Mesendoderm (in vitro differentiated cells): Measurements from ENCODE around the gene PFDN6.
A peak's percentile ranks its signal among the peaks of the same experiment; 100 is the strongest.

ENCODE experiments used
- DNase-seq: peaks from one replicate; pipeline ENCODE4 v3.0.0; 2013
- H2AK5ac ChIP-seq: 2 replicates; pipeline ENCODE4 v1.6.1; 2013; ENCODE audit warnings: low read length, inconsistent platforms
- H2BK120ac ChIP-seq: 2 replicates; pipeline ENCODE4 v1.6.1; 2013; ENCODE audit warnings: low read depth, mild to moderate bottlenecking, low read length, moderate library complexity, mixed read lengths
- H2BK15ac ChIP-seq: replicated peaks from 2 replicates; pipeline ENCODE4 v1.6.1; 2013; ENCODE audit warnings: low read depth, mild to moderate bottlenecking, moderate library complexity
- H2BK5ac ChIP-seq: 2 replicates; pipeline ENCODE4 v1.6.1; 2013; ENCODE audit warnings: low read length, inconsistent platforms
- H3K18ac ChIP-seq: 2 replicates; pipeline ENCODE4 v1.6.1; 2013; ENCODE audit warnings: mild to moderate bottlenecking, low read length, mixed read lengths
- H3K23ac ChIP-seq: one replicate; pipeline ENCODE4 v1.6.1; 2013; ENCODE audit warnings: low read length
- H3K27ac ChIP-seq: 2 replicates; pipeline ENCODE4 v1.5.1; 2013; ENCODE audit warnings: low read depth, mild to moderate bottlenecking, inconsistent platforms, low read length, moderate library complexity
- H3K27me3 ChIP-seq: 2 replicates; pipeline ENCODE4 v1.6.1; 2013; ENCODE audit warnings: low read length, control low read depth, mild to moderate bottlenecking, inconsistent platforms; ENCODE audit not compliant: insufficient read depth, poor library complexity
- H3K36me3 ChIP-seq: 2 replicates; pipeline ENCODE4 v1.6.1; 2013; ENCODE audit warnings: low read length, inconsistent platforms; ENCODE audit not compliant: control insufficient read depth, insufficient read depth
- H3K4ac ChIP-seq: one replicate; pipeline ENCODE4 v1.6.1; 2013; ENCODE audit warnings: low read depth, mild to moderate bottlenecking, low read length, moderate library complexity
- H3K4me1 ChIP-seq: 2 replicates; pipeline ENCODE4 v1.6.1; 2013; ENCODE audit warnings: low read depth, low read length, inconsistent platforms; ENCODE audit not compliant: control insufficient read depth
- H3K4me2 ChIP-seq: 2 replicates; pipeline ENCODE4 v1.6.1; 2013; ENCODE audit warnings: low read length
- H3K4me3 ChIP-seq: 2 replicates; pipeline ENCODE4 v1.5.1; 2013; ENCODE audit warnings: mild to moderate bottlenecking, low read length
- H3K56ac ChIP-seq: one replicate; pipeline ENCODE4 v1.6.1; 2013; ENCODE audit warnings: low read length
- H3K79me1 ChIP-seq: 2 replicates; pipeline ENCODE4 v1.6.1; 2013; ENCODE audit warnings: low read length, inconsistent platforms
- H3K79me2 ChIP-seq: 2 replicates; pipeline ENCODE4 v1.6.1; 2013; ENCODE audit warnings: mild to moderate bottlenecking, low read length; ENCODE audit not compliant: control insufficient read depth, insufficient read depth
- H3K9ac ChIP-seq: 2 replicates; pipeline ENCODE4 v1.6.1; 2013; ENCODE audit warnings: low read length, inconsistent platforms
- H4K5ac ChIP-seq: one replicate; pipeline ENCODE4 v1.6.1; 2013; ENCODE audit warnings: low read length
- H4K8ac ChIP-seq: one replicate; pipeline ENCODE4 v1.6.1; 2013; ENCODE audit warnings: low read depth, mild to moderate bottlenecking, control low read depth, low read length, moderate library complexity
- WGBS: extraction: QIAGEN DNeasy Blood & Tissue Kit; methylation state at CpG from one replicate; pipeline ENCODE4 v1.1.7; 2013; ENCODE audit warnings: low lambda C conversion rate, missing lambda C conversion rate; ENCODE audit not compliant: insufficient coverage; ENCODE audit errors: extremely low coverage; 5-methylcytosine and 5-hydroxymethylcytosine counted together

The PFDN6 gene

DNA sequence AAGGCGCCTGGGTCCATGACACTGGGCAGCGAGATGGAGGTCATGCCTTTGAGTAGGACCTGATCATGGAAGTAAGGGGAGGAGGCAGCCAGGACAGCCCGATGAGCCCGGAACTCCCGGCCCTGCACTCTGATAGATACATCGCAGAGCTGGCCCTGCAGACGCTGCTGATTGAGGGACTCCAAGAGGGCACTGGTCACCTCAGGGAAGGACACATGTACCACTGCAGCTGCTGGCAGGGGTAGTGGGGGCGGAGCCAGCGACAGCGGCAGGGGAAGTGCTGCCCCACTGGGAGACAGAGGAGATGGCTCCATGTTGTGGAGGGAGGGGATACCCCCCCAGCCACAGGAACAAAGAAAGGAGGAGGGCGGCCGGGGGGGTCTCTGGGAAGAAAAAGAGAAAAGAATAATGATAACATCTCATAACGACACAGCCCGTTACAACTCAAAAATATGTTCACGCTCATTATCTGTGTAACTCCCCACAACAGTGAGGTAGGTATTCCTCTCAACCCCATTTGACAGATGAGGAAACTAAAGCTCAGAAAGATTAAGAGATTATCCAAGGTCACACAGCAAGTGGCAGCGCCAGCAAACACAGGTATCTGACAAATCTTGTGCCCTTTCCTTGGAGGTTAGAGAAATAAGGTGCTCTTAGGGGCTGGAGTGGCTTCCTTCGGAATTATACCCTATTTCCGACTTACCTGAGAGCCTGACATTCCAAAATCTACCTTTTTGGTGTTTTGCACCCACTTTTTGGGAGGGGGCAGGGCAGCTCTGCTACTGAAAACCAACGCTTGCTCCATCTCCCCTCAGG is 27.4 kb downstream of the PFDN6 start:
- H3K23ac ChIP-seq: no peak overlapping the region
- H3K4me2 ChIP-seq: no peak overlapping the region
- no CpG with 5 or more reads among the region's 19 CpGs for WGBS
- no peak overlapping the region for H2BK120ac ChIP-seq
- no peak overlapping the region for H3K4ac ChIP-seq
- H3K9ac ChIP-seq: no peak overlapping the region
- no peaks in the 10 kb centered on the region for H3K27me3 ChIP-seq
- DNase-seq: no peak
- no peak overlapping the region for H2BK5ac ChIP-seq
- H2AK5ac ChIP-seq: no peak overlapping the region
- H3K79me2 ChIP-seq: peaks cover 19% of the 10 kb centered on the region
- H3K36me3 ChIP-seq: peaks cover 5% of the 10 kb centered on the region
- H3K4me3 ChIP-seq: no peak overlapping the region
- H4K5ac ChIP-seq: no peak overlapping the region
- peaks cover 5% of the 10 kb centered on the region for H3K4me1 ChIP-seq
- H3K56ac ChIP-seq: no peak overlapping the region
- peaks cover 7% of the 10 kb centered on the region for H3K79me1 ChIP-seq
- no peak overlapping the region for H3K27ac ChIP-seq
- no peak overlapping the region for H4K8ac ChIP-seq
- H2BK15ac ChIP-seq: no peak overlapping the region
- H3K18ac ChIP-seq: no peak overlapping the region

DNA sequence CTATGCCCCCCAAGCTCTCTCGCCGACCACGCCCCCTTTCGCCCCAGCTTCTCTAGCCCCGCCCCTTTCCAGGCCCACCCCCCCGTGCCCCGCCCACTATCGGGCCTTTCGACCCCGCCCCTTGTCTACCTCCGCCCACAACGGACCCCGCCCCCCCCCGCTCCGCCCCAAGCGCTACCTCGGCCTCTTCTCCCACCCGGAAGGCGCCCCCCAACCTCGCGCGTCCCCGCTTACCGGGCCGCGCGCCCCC is 27.9 kb downstream of the PFDN6 start:
- WGBS: no CpG with 5 or more reads among the region's 27 CpGs
- H3K18ac ChIP-seq: peak overlapping the region; percentile 33
- no peak overlapping the region for H2BK15ac ChIP-seq
- H2BK120ac ChIP-seq: no peak overlapping the region
- H3K27ac ChIP-seq: no peak overlapping the region
- peaks cover 7% of the 10 kb centered on the region for H3K79me1 ChIP-seq
- no peak overlapping the region for H3K23ac ChIP-seq
- no peak overlapping the region for H2AK5ac ChIP-seq
- no peak overlapping the region for H3K4me2 ChIP-seq
- H3K27me3 ChIP-seq: no peaks in the 10 kb centered on the region
- no peak for DNase-seq
- H2BK5ac ChIP-seq: no peak overlapping the region
- peaks cover 5% of the 10 kb centered on the region for H3K36me3 ChIP-seq
- peak overlapping the region; percentile 90 for H3K56ac ChIP-seq
- H3K9ac ChIP-seq: no peak overlapping the region
- H3K4ac ChIP-seq: no peak overlapping the region
- no peak overlapping the region for H3K4me3 ChIP-seq
- no peak overlapping the region for H4K5ac ChIP-seq
- peaks cover 3% of the 10 kb centered on the region for H3K4me1 ChIP-seq
- no peak overlapping the region for H4K8ac ChIP-seq
- peaks cover 25% of the 10 kb centered on the region for H3K79me2 ChIP-seq

DNA sequence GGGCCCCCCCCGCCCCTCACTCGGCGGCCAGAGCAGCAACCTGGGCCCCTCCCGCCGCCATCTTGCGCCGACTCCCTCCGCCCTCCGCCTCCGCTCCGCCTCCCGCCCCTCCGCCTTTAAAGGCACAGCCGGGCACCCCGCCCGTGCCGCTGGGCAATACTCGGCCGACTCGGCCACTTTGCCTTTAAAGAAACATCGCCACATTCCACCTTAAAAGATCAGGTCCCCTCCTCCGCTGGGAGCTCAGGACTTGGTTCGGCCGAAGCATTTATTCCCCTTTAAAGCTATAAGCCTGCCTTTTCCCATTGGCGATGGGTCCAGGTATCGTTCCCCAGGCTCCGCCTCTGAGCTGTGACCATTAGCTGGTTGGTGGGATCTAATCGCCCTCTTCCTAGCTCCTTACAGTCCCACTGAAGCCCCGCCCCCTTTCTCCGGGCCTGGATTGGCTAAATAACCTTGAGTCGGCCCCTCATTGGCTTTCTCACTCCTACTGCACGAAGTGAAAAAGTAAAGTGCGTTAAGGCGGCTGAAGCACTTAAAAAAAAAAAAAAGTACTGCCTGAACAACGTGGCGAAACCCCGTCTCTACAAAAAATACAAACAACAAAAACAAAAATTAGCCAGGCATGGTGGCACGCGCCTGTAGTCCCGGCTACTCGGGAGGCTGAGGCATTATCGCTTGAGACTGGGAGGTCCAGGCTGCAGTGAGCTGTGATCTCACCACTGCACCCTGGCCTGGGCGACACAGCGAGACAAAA is 28.4 kb downstream of the PFDN6 start, which contains the start of gene ZBTB22:
ZBTB22 (minus strand) TSS at position 76 of the 757 bp plus-strand sequence. CDS start 828 bp downstream, outside the sequence.
- Histone ChIP-seq H3K4me2 (peak within 1 kb of the TSS; percentile 30), H3K4me3 (peak within 1 kb of the TSS; percentile 74), H3K27ac (peak within 1 kb of the TSS; percentile 86), H3K36me3 (peaks cover 5% of the 10 kb centered on the region), H3K27me3 (no peaks in the 10 kb centered on the region), H2BK5ac (peak within 1 kb of the TSS; percentile 27), H3K79me1 (peaks cover 7% of the 10 kb centered on the region), H3K79me2 (peaks cover 26% of the 10 kb centered on the region), H4K5ac (no peak within 1 kb of the TSS), H3K23ac (no peak within 1 kb of the TSS), H2BK15ac (no peak within 1 kb of the TSS), H3K56ac (peak within 1 kb of the TSS; percentile 90), H3K4ac (no peak within 1 kb of the TSS), H4K8ac (no peak within 1 kb of the TSS), H3K4me1 (peaks cover 3% of the 10 kb centered on the region), H2BK120ac (no peak within 1 kb of the TSS), H3K9ac (peak within 1 kb of the TSS; percentile 81), H2AK5ac (no peak within 1 kb of the TSS), H3K18ac (peak within 1 kb of the TSS; percentile 33)
- WGBS: no CpG with 5 or more reads among the region's 44 CpGs
- DNase-seq: peak; percentile 100

DNA sequence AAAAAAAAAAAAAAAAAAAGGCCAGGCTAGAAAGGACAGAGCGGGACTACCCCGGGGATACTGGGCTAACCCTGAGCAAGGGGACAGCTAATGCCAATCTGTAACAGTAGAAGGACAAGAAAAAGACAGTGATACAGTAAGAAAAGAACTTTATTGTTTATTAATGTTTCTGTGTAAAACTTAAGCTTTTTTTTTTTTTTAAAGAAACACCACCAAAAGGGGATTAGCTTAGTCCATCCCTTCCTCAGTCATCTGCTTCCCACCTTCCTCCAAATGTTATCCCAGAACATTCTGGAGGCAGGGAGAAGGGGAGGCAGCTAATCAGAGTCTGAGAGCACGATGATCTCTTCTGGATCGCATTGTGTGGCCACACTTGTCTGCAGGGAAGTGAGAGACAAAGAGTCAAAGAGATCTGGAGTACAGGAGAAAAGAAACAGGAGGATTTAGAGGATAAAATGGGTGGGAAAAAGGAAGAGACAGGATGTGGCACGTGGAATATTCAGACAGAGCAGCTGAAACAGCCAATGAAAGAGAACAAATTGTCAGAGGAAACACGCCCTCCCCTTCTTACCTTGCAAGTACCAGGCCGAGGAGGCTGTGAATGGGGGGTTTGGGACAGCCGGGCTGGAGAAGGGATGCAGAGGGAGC is 29.1 kb downstream of the PFDN6 start:
- Histone ChIP-seq H3K56ac (peak overlapping the region; percentile 19), H3K27ac (no peak overlapping the region), H3K4ac (no peak overlapping the region), H3K18ac (no peak overlapping the region), H3K36me3 (peaks cover 5% of the 10 kb centered on the region), H3K23ac (no peak overlapping the region), H3K9ac (peak overlapping the region; percentile 57), H3K4me3 (no peak overlapping the region), H3K79me2 (peaks cover 26% of the 10 kb centered on the region), H3K79me1 (peaks cover 7% of the 10 kb centered on the region), H2BK15ac (no peak overlapping the region), H2BK120ac (no peak overlapping the region), H2AK5ac (no peak overlapping the region), H3K27me3 (no peaks in the 10 kb centered on the region), H3K4me2 (peak overlapping the region; percentile 14), H4K5ac (no peak overlapping the region), H4K8ac (no peak overlapping the region), H2BK5ac (no peak overlapping the region), H3K4me1 (peaks cover 3% of the 10 kb centered on the region)
- no CpG with 5 or more reads among the region's 8 CpGs for WGBS
- DNase-seq: no peak

DNA sequence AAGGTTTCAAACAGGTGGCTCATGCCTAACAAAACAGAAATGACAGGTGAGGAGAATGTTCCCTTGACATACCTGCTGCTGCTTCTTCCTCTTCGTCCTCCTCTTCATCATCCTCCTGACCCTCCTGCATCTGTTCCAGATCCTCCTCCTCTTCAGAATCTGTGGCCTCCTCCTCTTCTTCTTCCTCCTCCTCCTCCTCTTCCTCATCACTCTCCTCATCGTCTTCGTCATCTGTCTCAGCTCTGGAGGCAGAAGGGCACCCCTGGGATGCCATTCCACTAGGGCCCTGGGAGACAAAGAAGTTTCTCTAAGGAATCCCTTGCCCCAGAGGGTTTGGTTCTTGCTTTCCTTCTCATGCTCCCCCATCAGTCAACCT is 30.5 kb downstream of the PFDN6 start:
- no peak overlapping the region for H3K56ac ChIP-seq
- peaks cover 7% of the 10 kb centered on the region for H3K79me1 ChIP-seq
- no peak overlapping the region for H2BK120ac ChIP-seq
- no peaks in the 10 kb centered on the region for H3K27me3 ChIP-seq
- H4K5ac ChIP-seq: no peak overlapping the region
- H3K36me3 ChIP-seq: peaks cover 5% of the 10 kb centered on the region
- no peak overlapping the region for H2AK5ac ChIP-seq
- peaks cover 26% of the 10 kb centered on the region for H3K79me2 ChIP-seq
- H3K4ac ChIP-seq: no peak overlapping the region
- no peak overlapping the region for H3K23ac ChIP-seq
- no peak overlapping the region for H4K8ac ChIP-seq
- no CpG with 5 or more reads among the region's 3 CpGs for WGBS
- no peak for DNase-seq
- H3K18ac ChIP-seq: no peak overlapping the region
- H3K4me1 ChIP-seq: peaks cover 9% of the 10 kb centered on the region
- no peak overlapping the region for H2BK15ac ChIP-seq
- H2BK5ac ChIP-seq: no peak overlapping the region
- no peak overlapping the region for H3K9ac ChIP-seq
- H3K4me2 ChIP-seq: no peak overlapping the region
- H3K27ac ChIP-seq: no peak overlapping the region
- no peak overlapping the region for H3K4me3 ChIP-seq
